GM21515 (cell line): ENCODE measurements around the gene GATA2.

Source experiments
- ATAC-seq: cut with Tn5 transposase; IDR thresholded peaks from one replicate; pipeline ENCODE4 v1.9.1; 2021; ENCODE audit not compliant: unreplicated experiment

Gene GATA2

GRCh38 chr3:128476659-128477058 lies 16.3 kb downstream of the GATA2 start:
- ATAC-seq = no peak

- ATAC-seq = no peak
These were observed 17.6 kb downstream of the GATA2 start for GRCh38 chr3:128475355-128475754.

GRCh38 chr3:128473737-128474136 lies 19.3 kb downstream of the GATA2 start:
- ATAC-seq = no peak

GRCh38 chr3:128473180-128473519 lies 19.9 kb downstream of the GATA2 start:
- ATAC-seq = no peak

- ATAC-seq = no peak
These were observed 20.4 kb downstream of the GATA2 start for GRCh38 chr3:128472449-128473179.

GRCh38 chr3:128471720-128472119 lies 21.3 kb downstream of the GATA2 start:
- no peak for ATAC-seq

- ATAC-seq = no peak
These were observed 21.9 kb downstream of the GATA2 start for GRCh38 chr3:128471110-128471509.

- ATAC-seq = no peak
These were observed 22.7 kb downstream of the GATA2 start for GRCh38 chr3:128470134-128470899.

GRCh38 chr3:128469556-128469955 lies 23.4 kb downstream of the GATA2 start:
- no peak for ATAC-seq

GRCh38 chr3:128468791-128469527 lies 24.0 kb downstream of the GATA2 start:
- ATAC-seq = no peak

GRCh38 chr3:128468285-128468790 lies 24.7 kb downstream of the GATA2 start:
- no peak for ATAC-seq

- ATAC-seq = no peak
These were observed 26.0 kb downstream of the GATA2 start, which contains the start of gene DNAJB8 for GRCh38 chr3:128466840-128467541. Gene DNAJB8 (minus strand): TSS chr3:128466890. CDS start chr3:128463245, 3,645 bp downstream.

- no peak for ATAC-seq
These were observed 28.3 kb downstream of the GATA2 start for GRCh38 chr3:128464702-128465101.

- ATAC-seq = no peak
These were observed 28.8 kb downstream of the GATA2 start for GRCh38 chr3:128464188-128464587.

GRCh38 chr3:128463771-128464170 lies 29.2 kb downstream of the GATA2 start:
- ATAC-seq = no peak

GRCh38 chr3:128463354-128463753 lies 29.6 kb downstream of the GATA2 start:
- ATAC-seq = no peak

GRCh38 chr3:128462931-128463330 lies 30.1 kb downstream of the GATA2 start:
- no peak for ATAC-seq

- ATAC-seq = no peak
These were observed 30.6 kb downstream of the GATA2 start for GRCh38 chr3:128462341-128462910.

GRCh38 chr3:128461731-128462130 lies 31.3 kb downstream of the GATA2 start:
- ATAC-seq = no peak

GRCh38 chr3:128459461-128459820 lies 33.6 kb downstream of the GATA2 start:
- ATAC-seq = no peak
